ENCODE results near the gene CNOT11. TPM values are rescaled to one million over a fixed set of nuclear protein-coding genes. Genes with fewer than 3 reads are reported as not detected.
"Not testable (repeated sequence)": the region's sequence is repeated elsewhere in the genome, so short reads cannot be mapped to it uniquely, and the experiment has no call there.

Gene CNOT11
- total RNA-seq, 1 experiment from 2014 or later = 51.7 TPM

- Histone ChIP-seq H3K27me3 (replicated peaks; ENCODE audit: insufficient read depth, low read depth, low read length, poor library complexity) (no peaks in the 10 kb centered on the region), H3K9me3 (ENCODE audit: low read depth, low read length, poor library complexity, severe bottlenecking) (no peaks in the 10 kb centered on the region), H3K4me3 (ENCODE audit: low read depth, low read length, poor library complexity, severe bottlenecking) (no peak overlapping the region), H3K27ac (ENCODE audit: low read depth, low read length, poor library complexity, severe bottlenecking) (no peak overlapping the region), H3K4me1 (ENCODE audit: insufficient read depth, low read length, poor library complexity, severe bottlenecking) (peaks cover 17% of the 10 kb centered on the region), H3K36me3 (ENCODE audit: insufficient read depth, low read length, poor library complexity, severe bottlenecking) (no peaks in the 10 kb centered on the region)
- BruUV-seq (replicated peaks) = no TSS peak
- CTCF ChIA-PET = no interaction called here
- POLR2A ChIA-PET (ENCODE audit: low non-redundant PET) = no interaction called here
- intact Hi-C loops (cut with micrococcal nuclease; ENCODE audit: unreplicated experiment) = no loop called here
- no peak for TF ChIP-seq EZH2 (IDR thresholded peaks at IDR 0.05; ENCODE audit: borderline replicate concordance, low read depth, low read length, poor library complexity, severe bottlenecking)
- no peak for TF ChIP-seq CTCF (conservative IDR thresholded peaks at IDR 0.05; ENCODE audit: low read depth, low read length)
- DNase-seq (ENCODE audit: low spot score) = no peak
Observed at GRCh38 chr2:101310090-101310833, 57.6 kb downstream of the CNOT11 start.

GRCh38 chr2:101310834-101311695, 58.4 kb downstream of the CNOT11 start:
- no peak for DNase-seq (ENCODE audit: low spot score)
- no peak overlapping the region for H3K27ac ChIP-seq (ENCODE audit: low read depth, low read length, poor library complexity, severe bottlenecking)
- TF ChIP-seq EZH2 (IDR thresholded peaks at IDR 0.05; ENCODE audit: borderline replicate concordance, low read depth, low read length, poor library complexity, severe bottlenecking) = no peak
- TF ChIP-seq CTCF (conservative IDR thresholded peaks at IDR 0.05; ENCODE audit: low read depth, low read length) = no peak
- no peaks in the 10 kb centered on the region for H3K9me3 ChIP-seq (ENCODE audit: low read depth, low read length, poor library complexity, severe bottlenecking)
- CTCF ChIA-PET = no interaction called here
- intact Hi-C loops (cut with micrococcal nuclease; ENCODE audit: unreplicated experiment) = no loop called here
- no peak overlapping the region for H3K4me3 ChIP-seq (ENCODE audit: low read depth, low read length, poor library complexity, severe bottlenecking)
- no TSS peak for BruUV-seq (replicated peaks)
- H3K36me3 ChIP-seq (ENCODE audit: insufficient read depth, low read length, poor library complexity, severe bottlenecking) = no peaks in the 10 kb centered on the region
- H3K4me1 ChIP-seq (ENCODE audit: insufficient read depth, low read length, poor library complexity, severe bottlenecking) = peaks cover 10% of the 10 kb centered on the region
- POLR2A ChIA-PET (ENCODE audit: low non-redundant PET) = no interaction called here
- peaks cover 4% of the 10 kb centered on the region for H3K27me3 ChIP-seq (replicated peaks; ENCODE audit: insufficient read depth, low read depth, low read length, poor library complexity)

- BruUV-seq (replicated peaks) = no TSS peak
- intact Hi-C loops (cut with micrococcal nuclease; ENCODE audit: unreplicated experiment) = no loop called here
- CTCF ChIA-PET = no interaction called here
- H3K4me1 ChIP-seq (ENCODE audit: insufficient read depth, low read length, poor library complexity, severe bottlenecking) = peaks cover 5% of the 10 kb centered on the region
- no peaks in the 10 kb centered on the region for H3K9me3 ChIP-seq (ENCODE audit: low read depth, low read length, poor library complexity, severe bottlenecking)
- POLR2A ChIA-PET (ENCODE audit: low non-redundant PET) = no interaction called here
- no peaks in the 10 kb centered on the region for H3K36me3 ChIP-seq (ENCODE audit: insufficient read depth, low read length, poor library complexity, severe bottlenecking)
- DNase-seq (ENCODE audit: low spot score) = no peak
- no peak overlapping the region for H3K4me3 ChIP-seq (ENCODE audit: low read depth, low read length, poor library complexity, severe bottlenecking)
- peaks cover 4% of the 10 kb centered on the region for H3K27me3 ChIP-seq (replicated peaks; ENCODE audit: insufficient read depth, low read depth, low read length, poor library complexity)
- TF ChIP-seq CTCF (conservative IDR thresholded peaks at IDR 0.05; ENCODE audit: low read depth, low read length) (no peak), EZH2 (IDR thresholded peaks at IDR 0.05; ENCODE audit: borderline replicate concordance, low read depth, low read length, poor library complexity, severe bottlenecking) (no peak)
- H3K27ac ChIP-seq (ENCODE audit: low read depth, low read length, poor library complexity, severe bottlenecking) = no peak overlapping the region
Observed at GRCh38 chr2:101311696-101312017, 59.0 kb downstream of the CNOT11 start.

DNA sequence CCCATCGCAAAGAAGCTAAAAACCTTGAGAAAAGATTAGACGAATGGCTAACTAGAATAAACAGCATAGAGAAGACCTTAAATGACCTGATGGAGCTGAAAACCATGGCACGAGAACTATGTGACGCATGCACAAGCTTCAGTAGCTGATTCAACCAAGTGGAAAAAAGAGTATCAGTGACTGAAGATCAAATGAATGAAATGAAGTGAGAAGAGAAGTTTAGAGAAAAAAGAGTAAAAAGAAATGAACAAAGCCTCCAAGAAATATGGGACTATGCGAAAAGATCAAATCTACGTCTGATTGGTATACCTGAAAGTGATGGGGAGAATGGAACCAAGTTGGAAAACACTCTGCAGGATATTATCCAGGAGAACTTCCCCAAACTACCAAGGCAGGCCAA, 63.9 kb downstream of the CNOT11 start:
- BruUV-seq (replicated peaks); H3K4me3 ChIP-seq (ENCODE audit: low read depth, low read length, poor library complexity, severe bottlenecking); H3K4me1 ChIP-seq (ENCODE audit: insufficient read depth, low read length, poor library complexity, severe bottlenecking); H3K27me3 ChIP-seq (replicated peaks; ENCODE audit: insufficient read depth, low read depth, low read length, poor library complexity); POLR2A ChIA-PET (ENCODE audit: low non-redundant PET); intact Hi-C loops (cut with micrococcal nuclease; ENCODE audit: unreplicated experiment); H3K27ac ChIP-seq (ENCODE audit: low read depth, low read length, poor library complexity, severe bottlenecking); DNase-seq (ENCODE audit: low spot score); H3K36me3 ChIP-seq (ENCODE audit: insufficient read depth, low read length, poor library complexity, severe bottlenecking); CTCF ChIA-PET; H3K9me3 ChIP-seq (ENCODE audit: low read depth, low read length, poor library complexity, severe bottlenecking): not testable (repeated sequence)

Measured in A673 (cell line).